GM10266 (cell line): Measurements from ENCODE around the gene OSBPL8.
"Not testable (repeated sequence)": the region's sequence is repeated elsewhere in the genome, so short reads cannot be mapped to it uniquely, and the experiment has no call there.

Experiments used
- DNase-seq: peaks from one replicate; pipeline ENCODE4 v3.0.0; 2012; ENCODE audit errors: extremely low spot score
- CTCF ChIP-seq: IDR thresholded peaks from 2 replicates; pipeline ENCODE4 v1.5.1; 2012; ENCODE audit warnings: mild to moderate bottlenecking, low read depth; ENCODE audit not compliant: control insufficient read depth, insufficient read depth; ENCODE audit errors: missing control alignments

OSBPL8 gene

GRCh38 chr12:76529226-76529918, 30.2 kb downstream of the OSBPL8 start:
- TF ChIP-seq CTCF = no peak
- DNase-seq = no peak

- no peak for TF ChIP-seq CTCF
- DNase-seq = no peak
Measured at GRCh38 chr12:76523408-76523807, 36.2 kb downstream of the OSBPL8 start.

- no peak for DNase-seq
- TF ChIP-seq CTCF = no peak
Measured at GRCh38 chr12:76520348-76520747, 39.2 kb downstream of the OSBPL8 start.

- DNase-seq = no peak
- TF ChIP-seq CTCF = no peak
Measured at GRCh38 chr12:76519538-76519937, 40.0 kb downstream of the OSBPL8 start.

GRCh38 chr12:76518699-76519098, 40.9 kb downstream of the OSBPL8 start:
- no peak for TF ChIP-seq CTCF
- no peak for DNase-seq

GRCh38 chr12:76515271-76515670, 44.3 kb downstream of the OSBPL8 start:
- no peak for TF ChIP-seq CTCF
- DNase-seq = no peak

- DNase-seq = not testable (repeated sequence)
Measured at GRCh38 chr12:76511116-76511716, 48.4 kb downstream of the OSBPL8 start.
